IPS-15b (cell line): ENCODE measurements around the gene FAM53A.

Experiments
- H3K27me3 ChIP-seq: one replicate; pipeline ENCODE4 v1.6.1; 2013; ENCODE audit warnings: low read length; ENCODE audit not compliant: control insufficient read depth, insufficient read depth
- H3K36me3 ChIP-seq: one replicate; pipeline ENCODE4 v1.6.1; 2013; ENCODE audit warnings: low read length; ENCODE audit not compliant: control insufficient read depth, insufficient read depth
- H3K4me1 ChIP-seq: one replicate; pipeline ENCODE4 v1.6.1; 2013; ENCODE audit warnings: mild to moderate bottlenecking, low read length; ENCODE audit not compliant: control insufficient read depth, insufficient read depth
- H3K4me3 ChIP-seq: one replicate; pipeline ENCODE4 v1.5.1; 2013; ENCODE audit warnings: low read depth, low read length
- H3K9ac ChIP-seq: one replicate; pipeline ENCODE4 v1.6.1; 2013; ENCODE audit warnings: low read depth, mild to moderate bottlenecking, low read length
- H3K9me3 ChIP-seq: one replicate; pipeline ENCODE4 v1.6.1; 2013; ENCODE audit warnings: mild to moderate bottlenecking, low read length; ENCODE audit not compliant: control insufficient read depth, insufficient read depth

The FAM53A gene

DNA sequence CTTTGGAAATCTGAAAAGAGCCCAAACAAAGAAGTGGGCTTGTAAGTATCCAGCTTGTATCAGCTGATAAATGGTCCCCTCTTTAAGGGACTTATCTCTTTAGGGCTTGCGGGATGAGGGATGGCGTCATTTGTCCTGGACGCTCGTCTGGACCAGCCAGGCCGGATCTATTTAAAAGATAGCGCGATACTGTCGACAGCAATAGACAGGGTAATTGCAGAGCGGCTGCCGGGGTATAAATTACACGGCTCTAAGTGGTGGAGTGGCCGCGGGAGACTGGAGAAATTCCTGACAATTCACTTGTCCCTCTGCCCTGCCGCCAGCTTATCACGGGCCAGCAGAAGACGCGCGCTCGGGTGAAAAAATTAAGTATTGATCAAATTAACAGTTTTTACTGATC lies 90.7 kb downstream of the FAM53A start:
- Histone ChIP-seq H3K4me3 (no peak overlapping the region), H3K9me3 (no peaks in the 10 kb centered on the region), H3K27me3 (no peaks in the 10 kb centered on the region), H3K9ac (no peak overlapping the region), H3K4me1 (no peaks in the 10 kb centered on the region), H3K36me3 (no peaks in the 10 kb centered on the region)

DNA sequence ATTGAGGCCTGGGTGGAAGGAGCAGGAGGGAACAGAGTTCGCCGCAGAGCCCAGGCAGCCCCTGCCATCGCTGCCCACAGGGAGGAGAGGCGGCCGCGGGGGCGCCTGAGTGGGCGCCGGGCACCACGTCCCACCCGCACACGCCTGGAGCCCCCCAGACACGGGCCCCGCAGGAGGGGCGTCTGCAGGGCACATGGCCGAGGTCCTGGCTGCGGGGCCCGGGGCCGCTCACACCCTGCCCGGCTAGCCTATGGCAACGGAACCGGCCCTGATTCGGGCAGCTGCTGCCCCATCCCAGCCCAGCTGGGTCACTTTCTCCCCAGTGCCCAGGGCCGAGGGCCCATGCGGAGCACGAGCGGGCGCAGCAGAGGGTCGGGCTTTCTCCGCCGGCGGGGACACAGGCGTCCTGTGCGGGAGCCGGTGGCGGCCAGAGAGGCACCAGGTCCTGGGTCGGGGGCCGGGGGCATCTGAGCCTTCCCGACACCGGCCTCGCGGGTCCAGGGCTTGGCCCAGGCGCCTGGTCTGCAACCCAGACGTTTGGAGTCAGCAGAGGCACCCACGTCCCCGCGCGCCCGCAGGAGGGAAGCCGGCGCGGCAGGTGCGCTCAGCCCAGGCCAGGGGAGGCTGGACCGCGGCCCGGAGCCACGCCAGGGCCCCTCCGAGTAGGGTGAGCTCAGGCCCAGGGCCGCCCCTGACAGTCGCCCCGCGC lies 91.2 kb downstream of the FAM53A start:
- Histone ChIP-seq H3K27me3 (no peaks in the 10 kb centered on the region), H3K9me3 (no peaks in the 10 kb centered on the region)

DNA sequence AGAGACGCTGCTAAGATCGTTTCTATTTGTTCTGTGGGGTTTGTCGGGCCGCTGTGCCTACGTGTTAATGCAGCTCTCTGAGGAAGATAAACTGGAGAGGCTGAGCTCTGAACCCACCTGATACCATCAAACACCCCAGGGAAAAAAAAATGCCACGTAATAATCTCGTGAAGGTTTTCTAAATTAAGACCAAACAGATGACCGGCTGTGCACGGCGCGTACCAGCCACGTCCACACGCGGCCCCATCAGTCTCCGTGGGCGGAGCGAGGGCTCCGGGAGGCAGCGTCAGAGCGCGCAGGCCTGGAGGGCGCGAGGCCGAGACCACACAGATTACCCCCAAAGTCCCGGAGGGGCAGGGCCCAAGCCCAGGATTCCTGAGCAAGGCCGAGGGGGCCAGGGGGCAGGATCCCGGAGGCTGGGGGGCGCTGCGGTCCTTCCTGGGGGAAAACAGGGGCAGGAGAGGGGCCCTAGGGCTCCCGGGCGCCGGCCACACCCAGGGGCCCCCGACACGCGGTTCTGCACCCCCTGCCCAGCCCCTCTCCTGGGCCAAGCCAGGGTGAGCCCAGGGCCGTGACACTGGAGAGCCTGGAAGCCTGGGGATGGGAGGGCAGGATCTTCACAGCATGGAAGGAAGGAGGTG lies 91.9 kb downstream of the FAM53A start:
- H3K4me3 ChIP-seq, result no peak overlapping the region
- H3K36me3 ChIP-seq, result no peaks in the 10 kb centered on the region
- no peaks in the 10 kb centered on the region for H3K4me1 ChIP-seq
- no peaks in the 10 kb centered on the region for H3K9me3 ChIP-seq
- H3K9ac ChIP-seq, result no peak overlapping the region
- no peaks in the 10 kb centered on the region for H3K27me3 ChIP-seq

More for the DNA sequence above, 91.2 kb downstream of the FAM53A start:
- no peaks in the 10 kb centered on the region for H3K36me3 ChIP-seq
- H3K9ac ChIP-seq, result no peak overlapping the region
- no peaks in the 10 kb centered on the region for H3K4me1 ChIP-seq
- H3K4me3 ChIP-seq, result no peak overlapping the region

DNA sequence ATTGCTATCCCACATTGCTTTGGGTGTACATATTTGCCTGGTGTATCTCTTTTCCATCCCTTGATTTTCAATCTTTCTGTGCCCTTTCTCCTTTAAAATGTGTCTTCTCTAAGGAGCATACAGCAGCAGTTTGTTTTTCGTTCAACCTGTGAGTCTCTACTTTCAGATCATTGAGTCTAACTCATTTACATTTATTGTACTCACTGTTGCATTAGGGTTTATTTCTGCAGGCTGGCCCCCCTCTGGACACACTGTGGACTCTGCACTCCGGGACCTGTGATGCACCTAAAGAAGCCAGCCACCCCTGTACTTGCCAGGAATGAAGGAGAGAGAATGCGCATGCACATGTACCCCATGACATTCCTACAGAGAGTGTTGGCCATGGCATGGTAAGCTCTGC lies 93.0 kb downstream of the FAM53A start:
- no peaks in the 10 kb centered on the region for H3K9me3 ChIP-seq
- H3K36me3 ChIP-seq, result no peaks in the 10 kb centered on the region
- no peak overlapping the region for H3K9ac ChIP-seq
- H3K4me3 ChIP-seq, result no peak overlapping the region
- no peaks in the 10 kb centered on the region for H3K27me3 ChIP-seq
- H3K4me1 ChIP-seq, result no peaks in the 10 kb centered on the region

DNA sequence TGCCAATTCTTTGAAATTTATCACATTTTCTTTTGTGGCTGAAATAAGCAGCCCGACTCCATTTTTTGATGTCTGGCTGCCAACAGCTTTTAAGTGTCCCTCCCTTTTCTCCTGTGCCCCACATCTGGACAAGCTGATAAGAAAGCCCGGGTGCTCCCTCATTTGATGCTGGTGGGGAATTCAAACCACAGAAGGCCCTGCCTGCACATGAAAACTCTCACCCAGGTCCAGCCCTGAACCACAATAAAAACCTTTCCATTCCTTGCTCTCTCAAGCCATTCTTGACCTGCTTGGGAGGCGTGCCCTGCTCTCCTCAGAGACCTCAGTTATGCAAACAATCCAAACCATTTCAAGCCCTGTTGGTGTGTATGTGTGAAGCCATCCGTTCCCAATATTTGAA lies 93.9 kb downstream of the FAM53A start:
- Histone ChIP-seq H3K4me3 (no peak overlapping the region), H3K9me3 (no peaks in the 10 kb centered on the region), H3K4me1 (no peaks in the 10 kb centered on the region), H3K27me3 (no peaks in the 10 kb centered on the region), H3K9ac (no peak overlapping the region), H3K36me3 (no peaks in the 10 kb centered on the region)
